HepG2 (cell line): Measurements from ENCODE around the gene MAMDC2. TPM values are rescaled to one million over a fixed set of nuclear protein-coding genes. Genes with fewer than 3 reads are reported as not detected.

Source experiments
- ATAC-seq: fragments of 200-7000 bp; cut with Tn5 transposase; 3 replicates; pipeline ENCODE4 v1.9.1; 2020; ENCODE audit warnings: mild to moderate bottlenecking, moderate library complexity
- BruUV-seq: library from RNA; stranded (reverse); fragments of 400-500 nt; replicated peaks from 2 replicates; lab custom pipeline; 2021; lab: Mats Ljungman, UMichigan
- CTCF ChIA-PET: fragments of 300-600 bp; formaldehyde crosslinking; extraction: SDS; loops from one replicate; lab custom pipeline; 2021; ENCODE audit warnings: low total read pairs, inconsistent platforms, low intra/inter-chr PET ratio; lab: Yijun Ruan, JAX
- POLR2A ChIA-PET: fragments of 350-600 bp; sonication (Branson Sonifier 250); formaldehyde crosslinking; loops from one replicate; lab custom pipeline; 2020; ENCODE audit warnings: antibody characterized with exemption, inconsistent platforms; lab: Yijun Ruan, JAX
- DNase-seq: peaks from one replicate; pipeline ENCODE4 v3.0.0-alpha.2; 2015; ENCODE audit warnings: low spot score
- FAIRE-seq: peaks from 3 replicates; lab custom pipeline; 2011; peaks lifted over from hg19 to GRCh38; lab: Jason Lieb, UNC
- H2AFZ ChIP-seq: one replicate; pipeline ENCODE4 v1.6.1; 2011; ENCODE audit warnings: low read length, inconsistent platforms
- H3K27ac ChIP-seq: fragments of 300-600 bp; 3 replicates; pipeline ENCODE4 v1.8.0; 2011; ENCODE audit warnings: mixed run types, mild to moderate bottlenecking, mixed read lengths, low read length, inconsistent platforms; ENCODE audit not compliant: insufficient read depth; ENCODE audit errors: extremely low read length
- H3K27me3 ChIP-seq, 2 experiments: fragments of 200-600 bp in 1 of 2; 2 replicates in 1 of 2; 3 replicates in 1 of 2; pipeline versions ENCODE4 v1.6.0 to v1.8.0; 2011; ENCODE audit warnings: low read length in 2 of 2, mild to moderate bottlenecking in 2 of 2, moderate library complexity in 2 of 2, inconsistent platforms in 1 of 2; ENCODE audit not compliant: insufficient read depth in 2 of 2, control insufficient read depth in 1 of 2
- H3K36me3 ChIP-seq, 2 experiments: fragments of 200-600 bp in 1 of 2; replicated peaks in 1 of 2; 2 replicates in 1 of 2; 3 replicates in 1 of 2; pipeline versions ENCODE4 v1.5.1 to v1.8.0; 2011; ENCODE audit warnings: low read length in 2 of 2, inconsistent platforms in 1 of 2; ENCODE audit not compliant: insufficient read depth in 2 of 2, control insufficient read depth in 1 of 2
- H3K4me1 ChIP-seq: 2 replicates; pipeline ENCODE4 v1.5.1; 2012; ENCODE audit warnings: low read length, inconsistent platforms; ENCODE audit not compliant: insufficient read depth
- H3K4me2 ChIP-seq: 2 replicates; pipeline ENCODE4 v1.6.0; 2011; ENCODE audit warnings: low read depth, low read length, inconsistent platforms
- H3K4me3 ChIP-seq, 3 experiments: fragments of 200-600 bp in 1 of 3; sonication (generic), shearing (Covaris generic) in 1 of 3; replicated peaks in 1 of 3; 2 replicates each; pipeline ENCODE4 v1.5.1; 2011 to 2016; ENCODE audit warnings: low read length in 3 of 3, inconsistent platforms in 2 of 3, low read depth in 2 of 3, mild to moderate bottlenecking in 2 of 3, control low read depth in 1 of 3, mixed read lengths in 1 of 3; ENCODE audit not compliant: insufficient read depth in 1 of 3
- H3K79me2 ChIP-seq: one replicate; pipeline ENCODE4 v1.6.1; 2011; ENCODE audit warnings: low read length, inconsistent platforms; ENCODE audit not compliant: insufficient read depth
- H3K9ac ChIP-seq: 2 replicates; pipeline ENCODE4 v1.6.0; 2011; ENCODE audit warnings: mild to moderate bottlenecking, low read depth, low read length, inconsistent platforms; ENCODE audit not compliant: insufficient read depth
- H3K9me3 ChIP-seq: 2 replicates; pipeline ENCODE4 v1.5.1; 2012; ENCODE audit warnings: mild to moderate bottlenecking, low read length
- H4K20me1 ChIP-seq: 2 replicates; pipeline ENCODE4 v1.6.0; 2011; ENCODE audit warnings: inconsistent platforms, mild to moderate bottlenecking, low read length, moderate library complexity; ENCODE audit not compliant: insufficient read depth
- ATF7-NPFF ChIP-seq: sonication (generic); formaldehyde crosslinking; IDR thresholded peaks from 2 replicates; pipeline ENCODE4 v1.8.1; 2023; ENCODE audit warnings: mild to moderate bottlenecking, low read depth, missing genetic modification reagents, moderate library complexity
- CHD2 ChIP-seq: IDR thresholded peaks from 2 replicates; pipeline ENCODE4 v1.6.1; 2011; ENCODE audit warnings: low read depth, low read length, improper control_type of control experiment
- FOXM1 ChIP-seq: sonication (generic); formaldehyde crosslinking; IDR thresholded peaks from 2 replicates; pipeline ENCODE4 v1.5.0; 2020; ENCODE audit warnings: missing genetic modification reagents
- HDAC6 ChIP-seq: fragments of 200-600 bp; sonication (generic); IDR thresholded peaks from 2 replicates; pipeline ENCODE4 v1.7.0; 2017; ENCODE audit warnings: mild to moderate bottlenecking, antibody characterized with exemption, low read length, low read depth
- KMT2B ChIP-seq: IDR thresholded peaks from 2 replicates; pipeline ENCODE4 v1.6.1; 2016; ENCODE audit warnings: missing genetic modification reagents, missing compliant biosample characterization
- MIER3 ChIP-seq: IDR thresholded peaks from 2 replicates; pipeline ENCODE4 v1.6.1; 2016; ENCODE audit warnings: missing compliant biosample characterization, borderline replicate concordance
- RAD21 ChIP-seq: fragments of 450-650 bp; formaldehyde crosslinking; IDR thresholded peaks from 2 replicates; pipeline ENCODE4 v1.5.0; 2020; ENCODE audit warnings: mild to moderate bottlenecking
- TAF1 ChIP-seq: sonication (generic); formaldehyde crosslinking; IDR thresholded peaks from 2 replicates; pipeline ENCODE4 v1.4.0; 2020; ENCODE audit warnings: missing genetic modification reagents
- TRIM24 ChIP-seq: sonication (generic); formaldehyde crosslinking; IDR thresholded peaks from 2 replicates; pipeline ENCODE4 v1.8.0; 2022; ENCODE audit warnings: mild to moderate bottlenecking, missing genetic modification reagents
- ZNF350 ChIP-seq: sonication (generic); formaldehyde crosslinking; IDR thresholded peaks from 2 replicates; pipeline ENCODE4 v1.4.0; 2020; ENCODE audit warnings: mild to moderate bottlenecking, low read depth, missing genetic modification reagents, borderline replicate concordance
- ZNF512 ChIP-seq: sonication (generic); formaldehyde crosslinking; IDR thresholded peaks from 2 replicates; pipeline ENCODE4 v1.4.0; 2020; ENCODE audit warnings: mild to moderate bottlenecking, missing genetic modification reagents
- ZNF724P ChIP-seq: sonication (generic); formaldehyde crosslinking; IDR thresholded peaks from 2 replicates; pipeline ENCODE4 v1.8.0; 2022; ENCODE audit warnings: missing genetic modification reagents, borderline replicate concordance
- ZNF781 ChIP-seq: sonication (generic); formaldehyde crosslinking; IDR thresholded peaks from 2 replicates; pipeline ENCODE4 v1.5.1; 2020; ENCODE audit warnings: borderline replicate concordance, mild to moderate bottlenecking, missing genetic modification reagents; ENCODE audit errors: not compliant biosample characterization
- WGBS: methylation state at CpG from one replicate; pipeline ENCODE4 v1.1.6; 2017; ENCODE audit warnings: low lambda C conversion rate; 5-methylcytosine and 5-hydroxymethylcytosine counted together
- in situ Hi-C: cut with HindIII; loops from 2 replicates; pipeline ENCODE4 v1.10.0; 2017; ENCODE audit warnings: low pct_unique_long_range_greater_than_20kb; ENCODE audit not compliant: extremely low pct_ligation_motif_present
- intact Hi-C: fragments of 100-400 bp; cut with micrococcal nuclease; formaldehyde crosslinking; loops from one replicate; pipeline ENCODE4 v1.10.0; 2022; ENCODE audit not compliant: unreplicated experiment
- polyA plus RNA-seq, 8 experiments: library from polyadenylated mRNA; depleted of rRNA in 3 of 8; stranded (reverse) in 7 of 8; unstranded in 1 of 8; fragments of >200 nt; fragmentation: Illumina TruSeq in 4 of 8; extraction: Trizol in 4 of 8; gene quantifications; 2 replicates each; pipeline versions ENCODE4 v1.2.1 to v1.2.3, GENCODE V29; 2011 to 2016; ENCODE audit warnings: low read depth in 4 of 8, missing spikeins in 1 of 8, mixed read lengths in 1 of 8; ENCODE audit not compliant: insufficient read depth in 1 of 8
- total RNA-seq, 5 experiments: library from RNA; depleted of rRNA; stranded (reverse); fragments of >200 nt; fragmentation: Illumina TruSeq; extraction: Trizol; gene quantifications; 2 replicates each; pipeline ENCODE4 v1.2.3, GENCODE V29; 2016; ENCODE audit warnings: low read depth in 1 of 5
- TF ChIP-seq, protein P1 (sequence below): IDR thresholded peaks from 2 replicates; pipeline ENCODE4 v1.6.1; 2012; ENCODE audit warnings: low read length, improper control_type of control experiment
- TF ChIP-seq, protein P2 (sequence below): sonication (generic); formaldehyde crosslinking; IDR thresholded peaks from 2 replicates; pipeline ENCODE4 v1.4.0; 2020; ENCODE audit warnings: missing genetic modification reagents, low read depth, mild to moderate bottlenecking, borderline replicate concordance

MAMDC2 gene
- total and polyA plus RNA-seq, 2 of the 13 experiments (the other 11 are each of a cell fraction or from before 2014, with no cell fraction given) = not detected

GRCh38 chr9:70061776-70062175 lies 18.1 kb downstream of the MAMDC2 start:
- H4K20me1 ChIP-seq = no peaks in the 10 kb centered on the region
- H3K9ac ChIP-seq = no peak overlapping the region
- H3K9me3 ChIP-seq = no peaks in the 10 kb centered on the region
- no peaks in the 10 kb centered on the region for H3K4me1 ChIP-seq
- H3K27me3 ChIP-seq = no peaks in the 10 kb centered on the region
- no peaks in the 10 kb centered on the region for H3K79me2 ChIP-seq
- FAIRE-seq (no peak), DNase-seq (no peak), ATAC-seq (no peak)
- H3K4me3 ChIP-seq = no peak overlapping the region
- WGBS = 6% methylated on average over 1 of the region's 1 CpG
- intact Hi-C loops = no loop called here
- BruUV-seq = no TSS peak
- in situ Hi-C loops = no loop called here
- no peaks in the 10 kb centered on the region for H3K36me3 ChIP-seq
- no peak for TF ChIP-seq FOXM1 (CRISPR knock-in tag)
- TF ChIP-seq MIER3 (CRISPR knock-in tag) = no peak
- TF ChIP-seq ZNF724P (CRISPR knock-in tag) = no peak
- no peak for TF ChIP-seq TRIM24 (CRISPR knock-in tag)
- no peak for TF ChIP-seq TAF1 (CRISPR knock-in tag)
- no peak for TF ChIP-seq ZNF350
- TF ChIP-seq ZNF781 = no peak
- no peak overlapping the region for H2AFZ ChIP-seq
- H3K4me2 ChIP-seq = no peak overlapping the region
- CTCF ChIA-PET = no interaction called here
- POLR2A ChIA-PET = no interaction called here
- no peak overlapping the region for H3K27ac ChIP-seq

DNA sequence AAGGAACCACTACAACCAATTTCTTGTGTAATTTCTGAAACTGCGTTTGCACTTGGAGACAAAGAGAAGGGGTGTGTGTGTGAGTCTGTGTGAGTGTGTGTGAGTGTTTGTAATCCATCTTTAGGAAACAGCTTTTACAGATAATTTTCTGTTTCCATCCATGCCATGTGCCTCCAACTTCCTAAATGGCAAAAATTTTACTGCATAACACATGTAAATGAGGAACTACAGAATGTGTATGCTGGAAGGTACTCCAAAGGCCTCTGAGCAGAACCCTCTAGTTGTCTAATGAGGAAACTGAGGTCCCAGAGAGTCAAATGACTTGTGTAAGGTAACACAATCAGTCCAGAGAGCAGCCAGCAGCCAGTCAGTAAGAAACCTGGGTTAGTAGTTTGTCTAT lies 20.8 kb downstream of the MAMDC2 start:
- H3K9me3 ChIP-seq = no peaks in the 10 kb centered on the region
- POLR2A ChIA-PET = no interaction called here
- no peak for ATAC-seq
- no peak for TF ChIP-seq RAD21 (CRISPR knock-in tag)
- no peak for TF ChIP-seq ZNF512
- no peak for TF ChIP-seq HDAC6
- no peak for TF ChIP-seq KMT2B (CRISPR knock-in tag)
- no peak for TF ChIP-seq CHD2
- TF ChIP-seq TAF1 (CRISPR knock-in tag) = no peak
- TF ChIP-seq, protein P1, sequence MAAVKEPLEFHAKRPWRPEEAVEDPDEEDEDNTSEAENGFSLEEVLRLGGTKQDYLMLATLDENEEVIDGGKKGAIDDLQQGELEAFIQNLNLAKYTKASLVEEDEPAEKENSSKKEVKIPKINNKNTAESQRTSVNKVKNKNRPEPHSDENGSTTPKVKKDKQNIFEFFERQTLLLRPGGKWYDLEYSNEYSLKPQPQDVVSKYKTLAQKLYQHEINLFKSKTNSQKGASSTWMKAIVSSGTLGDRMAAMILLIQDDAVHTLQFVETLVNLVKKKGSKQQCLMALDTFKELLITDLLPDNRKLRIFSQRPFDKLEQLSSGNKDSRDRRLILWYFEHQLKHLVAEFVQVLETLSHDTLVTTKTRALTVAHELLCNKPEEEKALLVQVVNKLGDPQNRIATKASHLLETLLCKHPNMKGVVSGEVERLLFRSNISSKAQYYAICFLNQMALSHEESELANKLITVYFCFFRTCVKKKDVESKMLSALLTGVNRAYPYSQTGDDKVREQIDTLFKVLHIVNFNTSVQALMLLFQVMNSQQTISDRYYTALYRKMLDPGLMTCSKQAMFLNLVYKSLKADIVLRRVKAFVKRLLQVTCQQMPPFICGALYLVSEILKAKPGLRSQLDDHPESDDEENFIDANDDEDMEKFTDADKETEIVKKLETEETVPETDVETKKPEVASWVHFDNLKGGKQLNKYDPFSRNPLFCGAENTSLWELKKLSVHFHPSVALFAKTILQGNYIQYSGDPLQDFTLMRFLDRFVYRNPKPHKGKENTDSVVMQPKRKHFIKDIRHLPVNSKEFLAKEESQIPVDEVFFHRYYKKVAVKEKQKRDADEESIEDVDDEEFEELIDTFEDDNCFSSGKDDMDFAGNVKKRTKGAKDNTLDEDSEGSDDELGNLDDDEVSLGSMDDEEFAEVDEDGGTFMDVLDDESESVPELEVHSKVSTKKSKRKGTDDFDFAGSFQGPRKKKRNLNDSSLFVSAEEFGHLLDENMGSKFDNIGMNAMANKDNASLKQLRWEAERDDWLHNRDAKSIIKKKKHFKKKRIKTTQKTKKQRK = no peak
- no peak for TF ChIP-seq ATF7-NPFF (CRISPR knock-in tag)
- TF ChIP-seq, protein P2, sequence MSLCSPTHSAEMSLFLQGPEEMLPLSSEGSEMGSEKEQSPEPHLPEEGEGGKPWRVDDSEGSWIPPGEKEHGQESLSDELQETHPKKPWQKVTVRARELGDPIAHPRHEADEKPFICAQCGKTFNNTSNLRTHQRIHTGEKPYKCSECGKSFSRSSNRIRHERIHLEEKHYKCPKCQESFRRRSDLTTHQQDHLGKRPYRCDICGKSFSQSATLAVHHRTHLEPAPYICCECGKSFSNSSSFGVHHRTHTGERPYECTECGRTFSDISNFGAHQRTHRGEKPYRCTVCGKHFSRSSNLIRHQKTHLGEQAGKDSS (CRISPR knock-in tag) = no peak

More for the DNA sequence above, 20.8 kb downstream of the MAMDC2 start:
- Histone ChIP-seq H3K4me2 (no peak overlapping the region), H3K9ac (no peak overlapping the region), H3K4me3 (no peak overlapping the region), H3K27me3 (0 out of 5 replicates have a peak, but pooled peaks cover 0 to 3% of the 10 kb centered on the region in 2 experiments), H3K36me3 (no peaks in the 10 kb centered on the region), H4K20me1 (no peaks in the 10 kb centered on the region), H3K4me1 (no peaks in the 10 kb centered on the region), H3K27ac (no peak overlapping the region), H2AFZ (no peak overlapping the region), H3K79me2 (no peaks in the 10 kb centered on the region)
- in situ Hi-C loops (no loop called here), intact Hi-C loops (no loop called here)
- DNase-seq (no peak), FAIRE-seq (no peak)
- no TSS peak for BruUV-seq
- CTCF ChIA-PET = no interaction called here
- 0% methylated on average over 1 of the region's 1 CpG for WGBS
